ENCODE results near the gene NUDT3. TPM values are rescaled to one million over a fixed set of nuclear protein-coding genes. Genes with fewer than 3 reads are reported as not detected.

Gene NUDT3
- total RNA-seq, 1 donor from 2014 or later, result 20.0 TPM

- intact Hi-C loops (cut with micrococcal nuclease), result no loop called here
- H3K27ac Mint-ChIP-seq, result peak overlapping the region; percentile 67
- H3K27me3 Mint-ChIP-seq (ENCODE audit: insufficient read depth), result no peaks in the 10 kb centered on the region
- peaks cover 85% of the 10 kb centered on the region for H3K4me1 Mint-ChIP-seq (ENCODE audit: low read depth)
- no peaks in the 10 kb centered on the region for H3K9me3 Mint-ChIP-seq
- no peak for DNase-seq (ENCODE audit: low spot score)
- peak overlapping the region; percentile 57 for H3K4me3 Mint-ChIP-seq
- H3K36me3 Mint-ChIP-seq (ENCODE audit: low read depth), result peaks cover 61% of the 10 kb centered on the region
Observed at GRCh38 chr6:34242252-34243130, 150.0 kb downstream of the NUDT3 start.

DNA sequence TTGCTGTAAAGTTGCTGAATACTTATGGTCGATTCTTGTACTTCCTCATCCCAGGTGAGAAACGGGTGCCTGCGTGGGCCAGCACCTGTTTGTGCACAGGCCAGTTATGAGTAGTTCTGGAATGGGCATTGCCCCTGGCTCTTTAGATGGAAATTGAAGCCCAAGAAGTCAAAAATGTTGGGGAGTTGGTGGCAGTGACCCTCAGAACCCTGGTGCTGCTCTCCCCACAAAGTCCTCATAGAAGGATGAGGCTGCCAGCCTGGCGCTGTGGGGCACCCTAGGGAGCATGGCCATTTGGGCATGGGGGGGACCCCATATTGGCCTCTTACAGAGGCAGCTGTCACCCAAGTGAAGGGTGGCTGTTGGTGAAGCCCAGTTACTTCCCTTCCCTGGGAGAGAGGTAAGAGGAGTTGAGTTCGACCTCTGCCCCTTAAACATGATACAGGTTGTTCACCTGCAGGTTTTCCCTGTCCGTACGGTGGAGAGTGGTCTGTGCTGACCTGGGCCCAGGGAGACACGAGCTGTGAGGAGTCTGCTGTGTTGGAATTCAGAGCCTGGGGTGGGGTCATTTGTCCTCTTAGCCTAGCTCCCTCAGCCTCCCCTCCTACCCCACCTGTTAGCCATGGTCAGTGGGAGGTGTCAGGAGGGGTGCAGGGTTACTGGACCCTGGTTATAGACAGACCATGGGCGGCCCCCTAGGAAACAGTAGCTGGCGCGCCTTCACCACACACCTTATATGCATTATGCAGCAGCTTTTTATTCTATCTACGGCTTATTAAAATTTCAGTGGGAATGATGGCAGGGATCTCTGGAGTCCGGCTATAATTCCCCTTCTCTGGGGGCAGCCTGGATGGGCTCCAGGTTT is 150.9 kb downstream of the NUDT3 start:
- H3K4me3 Mint-ChIP-seq, result peak overlapping the region; percentile 47

GRCh38 chr6:34240329-34241248 is 151.9 kb downstream of the NUDT3 start:
- Mint-ChIP-seq H3K27me3 (ENCODE audit: insufficient read depth) (no peaks in the 10 kb centered on the region), H3K36me3 (ENCODE audit: low read depth) (peaks cover 55% of the 10 kb centered on the region), H3K27ac (peak overlapping the region; percentile 36), H3K4me1 (ENCODE audit: low read depth) (peaks cover 73% of the 10 kb centered on the region), H3K9me3 (no peaks in the 10 kb centered on the region), H3K4me3 (peak overlapping the region; percentile 83)
- DNase-seq (ENCODE audit: low spot score), result no peak
- intact Hi-C loops (cut with micrococcal nuclease), result no loop called here

More for the DNA sequence above, 150.9 kb downstream of the NUDT3 start:
- intact Hi-C loops (cut with micrococcal nuclease), result no loop called here
- DNase-seq (ENCODE audit: low spot score), result no peak
- Mint-ChIP-seq H3K27ac (peak overlapping the region; percentile 67), H3K27me3 (ENCODE audit: insufficient read depth) (no peaks in the 10 kb centered on the region), H3K4me1 (ENCODE audit: low read depth) (peaks cover 78% of the 10 kb centered on the region), H3K9me3 (no peaks in the 10 kb centered on the region), H3K36me3 (ENCODE audit: low read depth) (peaks cover 61% of the 10 kb centered on the region)

- intact Hi-C loops (cut with micrococcal nuclease), result loop anchor here (5.0 kb wide), 2 partner anchors 647 to 668 kb away; partner anchors contain the start of genes ANKS1A and TAF11
- Mint-ChIP-seq H3K9me3 (no peaks in the 10 kb centered on the region), H3K27me3 (ENCODE audit: insufficient read depth) (no peaks in the 10 kb centered on the region), H3K27ac (peak overlapping the region; percentile 36), H3K4me1 (ENCODE audit: low read depth) (peaks cover 67% of the 10 kb centered on the region), H3K4me3 (peak overlapping the region; percentile 83), H3K36me3 (ENCODE audit: low read depth) (peaks cover 51% of the 10 kb centered on the region)
- no peak for DNase-seq (ENCODE audit: low spot score)
Observed at GRCh38 chr6:34239893-34240292, 152.6 kb downstream of the NUDT3 start.

DNA sequence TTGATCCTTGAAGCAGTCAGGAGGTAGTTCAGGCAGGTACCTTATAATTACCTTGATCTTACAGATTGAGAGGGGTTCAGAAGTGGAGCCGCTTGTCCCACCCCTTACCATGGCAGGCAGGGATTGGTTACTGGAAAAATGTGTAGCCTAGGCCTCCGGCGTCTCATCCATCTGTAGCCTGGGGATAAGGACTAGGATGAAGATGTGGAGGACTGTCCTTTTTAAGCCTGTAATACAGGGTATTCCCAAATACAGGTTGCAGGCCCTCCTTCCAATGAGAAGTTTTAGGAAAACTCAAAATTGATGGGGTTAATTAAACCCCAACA is 153.0 kb downstream of the NUDT3 start:
- H3K27me3 Mint-ChIP-seq (ENCODE audit: insufficient read depth), result no peaks in the 10 kb centered on the region
- intact Hi-C loops (cut with micrococcal nuclease), result loop anchor here (5.0 kb wide), 2 partner anchors 648 to 667 kb away; partner anchors contain the start of genes ANKS1A and TAF11
- H3K9me3 Mint-ChIP-seq, result no peaks in the 10 kb centered on the region
- peak overlapping the region; percentile 83 for H3K4me3 Mint-ChIP-seq
- H3K36me3 Mint-ChIP-seq (ENCODE audit: low read depth), result peaks cover 49% of the 10 kb centered on the region
- peak overlapping the region; percentile 36 for H3K27ac Mint-ChIP-seq
- H3K4me1 Mint-ChIP-seq (ENCODE audit: low read depth), result peaks cover 64% of the 10 kb centered on the region
- no peak for DNase-seq (ENCODE audit: low spot score)

GRCh38 chr6:34238585-34239499 is 153.6 kb downstream of the NUDT3 start:
- Mint-ChIP-seq H3K9me3 (no peaks in the 10 kb centered on the region), H3K36me3 (ENCODE audit: low read depth) (peaks cover 47% of the 10 kb centered on the region), H3K4me3 (peak overlapping the region; percentile 83), H3K27ac (peak overlapping the region; percentile 71), H3K4me1 (ENCODE audit: low read depth) (peaks cover 64% of the 10 kb centered on the region), H3K27me3 (ENCODE audit: insufficient read depth) (no peaks in the 10 kb centered on the region)
- intact Hi-C loops (cut with micrococcal nuclease), result loop anchor here (5.0 kb wide), 2 partner anchors 648 to 667 kb away; partner anchors contain the start of genes ANKS1A and TAF11
- DNase-seq (ENCODE audit: low spot score), result no peak

DNA sequence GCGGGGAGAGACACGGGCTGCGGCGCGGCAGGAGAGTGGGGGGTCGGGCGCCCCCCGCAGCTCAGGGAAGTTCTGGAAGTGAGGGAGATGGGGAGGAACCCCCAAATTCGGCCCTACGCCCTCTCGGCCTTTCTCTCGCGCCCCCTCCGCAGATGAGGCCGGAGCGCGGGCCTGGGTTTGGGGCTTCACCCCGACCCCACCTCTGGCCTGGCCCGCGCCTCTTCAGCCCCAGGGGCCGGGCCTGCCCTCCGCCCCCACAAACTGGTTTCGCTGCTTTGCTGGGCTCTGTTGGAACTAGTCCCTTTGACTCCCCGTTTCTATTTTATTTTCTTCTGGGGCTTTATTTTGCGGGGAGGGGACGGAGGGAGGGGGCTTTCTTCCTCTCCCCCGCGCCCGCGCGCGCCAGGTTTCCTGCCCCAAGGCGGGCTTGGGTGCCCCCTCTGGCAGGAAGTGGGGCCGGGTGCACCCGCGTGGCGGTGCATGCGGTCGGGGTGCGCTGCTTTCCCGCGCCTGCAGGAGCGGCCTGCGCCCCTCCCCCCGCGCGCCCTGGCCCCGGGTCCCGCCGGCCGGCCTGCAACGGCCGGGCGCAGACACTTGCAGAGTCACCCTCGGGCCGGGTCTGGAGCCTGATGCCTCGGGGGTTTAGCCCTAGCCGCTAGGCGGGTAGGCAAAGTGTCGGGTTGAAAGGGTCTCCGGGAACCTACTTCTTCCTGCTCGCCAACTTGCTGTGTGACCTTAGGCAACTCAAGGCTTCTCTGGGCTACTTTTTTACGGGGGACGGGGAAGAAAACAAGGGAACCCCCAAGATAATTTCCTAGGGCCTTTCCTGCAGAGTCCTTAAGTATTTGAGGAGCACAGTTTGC is 154.5 kb downstream of the NUDT3 start:
- Mint-ChIP-seq H3K4me1 (ENCODE audit: low read depth) (peaks cover 59% of the 10 kb centered on the region), H3K36me3 (ENCODE audit: low read depth) (peaks cover 40% of the 10 kb centered on the region), H3K27ac (peak overlapping the region; percentile 92), H3K4me3 (peak overlapping the region; percentile 84), H3K27me3 (ENCODE audit: insufficient read depth) (no peaks in the 10 kb centered on the region), H3K9me3 (no peaks in the 10 kb centered on the region)
- intact Hi-C loops (cut with micrococcal nuclease), result loop anchor here (5.0 kb wide), 2 partner anchors 649 to 666 kb away; partner anchors contain the start of genes ANKS1A and TAF11
- DNase-seq (ENCODE audit: low spot score), result peak; percentile 74

GRCh38 chr6:34237316-34237721 is 155.2 kb downstream of the NUDT3 start:
- H3K27me3 Mint-ChIP-seq (ENCODE audit: insufficient read depth), result no peaks in the 10 kb centered on the region
- H3K27ac Mint-ChIP-seq, result no peak overlapping the region
- no peak overlapping the region for H3K4me3 Mint-ChIP-seq
- peaks cover 53% of the 10 kb centered on the region for H3K4me1 Mint-ChIP-seq (ENCODE audit: low read depth)
- no peaks in the 10 kb centered on the region for H3K9me3 Mint-ChIP-seq
- DNase-seq (ENCODE audit: low spot score), result no peak
- H3K36me3 Mint-ChIP-seq (ENCODE audit: low read depth), result peaks cover 34% of the 10 kb centered on the region
- intact Hi-C loops (cut with micrococcal nuclease), result loop anchor here (5.0 kb wide), 2 partner anchors 650 to 665 kb away; partner anchors contain the start of genes ANKS1A and TAF11

DNA sequence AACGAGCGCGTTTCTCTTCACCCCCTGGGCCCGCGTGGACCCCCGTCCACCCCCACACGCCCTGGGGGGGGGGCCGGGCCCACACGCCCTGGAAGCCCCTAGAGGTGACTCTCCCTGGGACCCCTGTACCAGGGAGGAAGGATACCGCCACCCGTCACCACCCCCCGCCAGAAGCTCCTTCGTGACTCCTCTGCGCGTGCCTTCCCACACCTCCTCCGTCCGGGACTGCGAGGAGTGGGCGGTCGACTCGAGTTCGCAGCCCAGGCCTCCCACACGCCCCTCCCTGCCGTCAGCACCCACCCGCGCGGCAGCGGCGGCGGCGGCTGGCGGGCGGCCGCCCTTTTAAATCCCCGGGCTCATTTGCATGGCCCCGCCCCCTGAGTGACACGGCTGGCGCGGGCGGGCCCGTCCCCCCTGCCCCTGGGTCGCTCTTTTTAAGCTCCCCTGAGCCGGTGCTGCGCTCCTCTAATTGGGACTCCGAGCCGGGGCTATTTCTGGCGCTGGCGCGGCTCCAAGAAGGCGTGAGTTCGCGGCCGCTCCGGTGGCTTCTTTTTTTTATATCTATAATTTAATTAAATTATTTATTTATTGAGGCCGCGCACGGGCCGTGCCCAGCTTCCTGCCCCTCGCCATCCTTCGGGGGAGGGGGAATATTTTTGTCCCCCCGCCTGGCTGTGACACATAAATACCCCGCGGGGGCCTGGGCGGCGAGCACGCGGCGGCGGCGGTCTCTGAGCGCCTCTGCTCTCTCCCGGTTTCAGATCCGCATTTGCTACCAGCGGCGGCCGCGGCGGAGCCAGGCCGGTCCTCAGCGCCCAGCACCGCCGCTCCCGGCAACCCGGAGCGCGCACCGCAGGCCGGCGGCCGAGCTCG is 155.8 kb downstream of the NUDT3 start, which contains the start of gene HMGA1:
TSS of gene HMGA1 (plus strand) at position 431 of the 873 bp plus-strand sequence. CDS start 3,908 bp downstream, outside the sequence.
- Mint-ChIP-seq H3K27ac (peak within 1 kb of the TSS; percentile 92), H3K27me3 (ENCODE audit: insufficient read depth) (no peaks in the 10 kb centered on the region), H3K36me3 (ENCODE audit: low read depth) (peaks cover 27% of the 10 kb centered on the region), H3K4me3 (peak within 1 kb of the TSS; percentile 86), H3K4me1 (ENCODE audit: low read depth) (peaks cover 46% of the 10 kb centered on the region), H3K9me3 (no peaks in the 10 kb centered on the region)
- peak; percentile 83 for DNase-seq (ENCODE audit: low spot score)
- intact Hi-C loops (cut with micrococcal nuclease), result loop anchor here (1.0 to 5.0 kb wide), 6 partner anchors 12 to 664 kb away; partner anchors contain the start of genes ANKS1A, SMIM29 and TAF11

DNA sequence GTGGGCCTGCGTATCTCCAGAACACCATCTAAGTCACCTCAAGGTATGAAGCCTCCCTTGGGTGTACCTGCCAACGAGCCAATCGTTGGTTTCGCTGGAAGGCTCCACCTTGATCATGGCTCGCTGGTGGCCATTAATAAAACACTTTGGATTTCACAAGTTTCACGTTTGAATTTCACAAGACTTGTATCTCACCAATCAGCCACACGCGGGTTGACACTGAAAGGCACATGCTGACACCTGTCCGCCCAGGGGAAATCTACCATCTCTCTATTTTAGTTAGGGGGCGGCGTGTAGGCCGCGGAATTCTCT is 156.4 kb downstream of the NUDT3 start:
- peaks cover 21% of the 10 kb centered on the region for H3K36me3 Mint-ChIP-seq (ENCODE audit: low read depth)
- H3K4me1 Mint-ChIP-seq (ENCODE audit: low read depth), result peaks cover 40% of the 10 kb centered on the region
- no peaks in the 10 kb centered on the region for H3K9me3 Mint-ChIP-seq
- DNase-seq (ENCODE audit: low spot score), result peak; percentile 38
- peak overlapping the region; percentile 92 for H3K27ac Mint-ChIP-seq
- no peaks in the 10 kb centered on the region for H3K27me3 Mint-ChIP-seq (ENCODE audit: insufficient read depth)
- intact Hi-C loops (cut with micrococcal nuclease), result loop anchor here (1.0 to 5.0 kb wide), 6 partner anchors 12 to 664 kb away; partner anchors contain the start of genes ANKS1A, SMIM29 and TAF11
- H3K4me3 Mint-ChIP-seq, result peak overlapping the region; percentile 86

Data from activated T-helper 1 cell treated with anti-CD3 and anti-CD28 coated beads, Interleukin-12 subunit alpha, Interleukin-12 subunit beta, Interleukin-2, Interleukin-4 antibody, amounts not matched to agents 30 ng/mL and 10 ng/mL and 1 ng/mL, durations not matched to agents 14 hours and 24 hours and 36 hours (primary cell).